Loucy (cell line): ENCODE results near the gene IQCC.

Source experiments
- EZH2phosphoT487 ChIP-seq: fragments of 200-600 bp; IDR thresholded peaks from 2 replicates; pipeline ENCODE4 v1.6.1; 2018; ENCODE audit warnings: antibody characterized with exemption, mild to moderate bottlenecking, moderate library complexity, borderline replicate concordance
- TF ChIP-seq, protein P1 (sequence below): fragments of 200-600 bp; sonication (generic); conservative IDR thresholded peaks from 2 replicates; pipeline ENCODE4 v1.5.1; 2014; ENCODE audit warnings: mild to moderate bottlenecking, antibody characterized with exemption, low read length

- TF ChIP-seq, protein P1, sequence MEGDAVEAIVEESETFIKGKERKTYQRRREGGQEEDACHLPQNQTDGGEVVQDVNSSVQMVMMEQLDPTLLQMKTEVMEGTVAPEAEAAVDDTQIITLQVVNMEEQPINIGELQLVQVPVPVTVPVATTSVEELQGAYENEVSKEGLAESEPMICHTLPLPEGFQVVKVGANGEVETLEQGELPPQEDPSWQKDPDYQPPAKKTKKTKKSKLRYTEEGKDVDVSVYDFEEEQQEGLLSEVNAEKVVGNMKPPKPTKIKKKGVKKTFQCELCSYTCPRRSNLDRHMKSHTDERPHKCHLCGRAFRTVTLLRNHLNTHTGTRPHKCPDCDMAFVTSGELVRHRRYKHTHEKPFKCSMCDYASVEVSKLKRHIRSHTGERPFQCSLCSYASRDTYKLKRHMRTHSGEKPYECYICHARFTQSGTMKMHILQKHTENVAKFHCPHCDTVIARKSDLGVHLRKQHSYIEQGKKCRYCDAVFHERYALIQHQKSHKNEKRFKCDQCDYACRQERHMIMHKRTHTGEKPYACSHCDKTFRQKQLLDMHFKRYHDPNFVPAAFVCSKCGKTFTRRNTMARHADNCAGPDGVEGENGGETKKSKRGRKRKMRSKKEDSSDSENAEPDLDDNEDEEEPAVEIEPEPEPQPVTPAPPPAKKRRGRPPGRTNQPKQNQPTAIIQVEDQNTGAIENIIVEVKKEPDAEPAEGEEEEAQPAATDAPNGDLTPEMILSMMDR, result no peak
- no peak for TF ChIP-seq EZH2phosphoT487
Observed at GRCh38 chr1:32163405-32163804, 42.1 kb upstream of the IQCC start.
